Right lobe of liver (tissue), 4 donors: ENCODE measurements around the gene TNFRSF8.

Experiments used
- POLR2A ChIP-seq: fragments of 450-650 bp; IDR thresholded peaks from one replicate; pipeline ENCODE4 v1.6.1; 2017; ENCODE audit warnings: antibody characterized with exemption, mild to moderate bottlenecking
- TF ChIP-seq, protein P1 (sequence below), 4 donors: fragments of 200-600 bp in 3 of 4; fragments of 450-650 bp in 1 of 4; IDR thresholded peaks; one replicate each; pipeline versions ENCODE4 v1.5.1 to v1.8.0; 2016 to 2022; ENCODE audit warnings: antibody characterized with exemption in 4 of 4, mild to moderate bottlenecking in 2 of 4
- donor health status: DM: no; HTN: no; CAD: no.
- donor health status: DM: no; HTN: no; CAD: no.
- donor health status: DM: no; HTN: yes; CAD: no.

DNA sequence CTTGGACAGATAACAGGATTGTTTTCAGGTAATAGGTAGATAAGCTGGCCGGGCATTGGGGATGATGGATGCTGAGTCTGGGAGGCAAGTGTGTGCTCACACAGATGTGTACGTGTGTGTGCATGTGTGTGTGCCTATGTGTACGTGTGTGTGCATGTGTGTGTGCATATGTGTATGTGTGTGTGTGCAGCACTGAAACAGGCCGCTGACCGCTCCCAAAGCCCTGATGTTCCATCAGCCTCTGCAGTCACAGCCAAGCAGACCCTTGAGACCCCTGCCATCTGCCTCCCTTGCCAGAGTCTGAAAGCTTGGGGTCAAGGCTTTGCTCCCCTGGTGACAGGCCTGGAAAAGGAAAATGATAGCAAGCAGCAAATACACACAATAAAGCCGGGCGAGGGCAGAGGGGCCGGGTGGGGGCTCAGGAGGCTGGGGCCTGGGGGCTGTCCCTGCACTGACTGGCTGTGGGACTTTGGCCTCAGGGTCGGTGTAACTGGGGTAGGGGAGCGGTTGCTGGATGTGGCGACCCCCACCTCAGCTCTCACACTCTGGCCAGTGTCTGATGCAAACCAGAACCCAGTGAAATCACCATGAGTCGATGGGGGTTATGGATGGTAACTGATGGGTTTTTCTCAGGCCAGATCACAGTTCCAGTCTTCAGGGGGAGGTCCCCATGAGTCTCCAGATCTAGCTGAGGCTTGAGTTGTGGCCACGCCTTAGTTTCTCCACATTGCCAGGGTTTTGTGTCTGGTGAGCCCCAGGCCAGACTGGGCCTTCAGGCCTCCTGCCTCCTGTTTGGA, 9.2 kb upstream of the TNFRSF8 start:
- TF ChIP-seq POLR2A: no peak
- TF ChIP-seq, protein P1, sequence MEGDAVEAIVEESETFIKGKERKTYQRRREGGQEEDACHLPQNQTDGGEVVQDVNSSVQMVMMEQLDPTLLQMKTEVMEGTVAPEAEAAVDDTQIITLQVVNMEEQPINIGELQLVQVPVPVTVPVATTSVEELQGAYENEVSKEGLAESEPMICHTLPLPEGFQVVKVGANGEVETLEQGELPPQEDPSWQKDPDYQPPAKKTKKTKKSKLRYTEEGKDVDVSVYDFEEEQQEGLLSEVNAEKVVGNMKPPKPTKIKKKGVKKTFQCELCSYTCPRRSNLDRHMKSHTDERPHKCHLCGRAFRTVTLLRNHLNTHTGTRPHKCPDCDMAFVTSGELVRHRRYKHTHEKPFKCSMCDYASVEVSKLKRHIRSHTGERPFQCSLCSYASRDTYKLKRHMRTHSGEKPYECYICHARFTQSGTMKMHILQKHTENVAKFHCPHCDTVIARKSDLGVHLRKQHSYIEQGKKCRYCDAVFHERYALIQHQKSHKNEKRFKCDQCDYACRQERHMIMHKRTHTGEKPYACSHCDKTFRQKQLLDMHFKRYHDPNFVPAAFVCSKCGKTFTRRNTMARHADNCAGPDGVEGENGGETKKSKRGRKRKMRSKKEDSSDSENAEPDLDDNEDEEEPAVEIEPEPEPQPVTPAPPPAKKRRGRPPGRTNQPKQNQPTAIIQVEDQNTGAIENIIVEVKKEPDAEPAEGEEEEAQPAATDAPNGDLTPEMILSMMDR (IDR thresholded peaks at IDR 0.05): no peak
